Hepatocyte (in vitro differentiated cells): ENCODE measurements around the gene TCF4.

ENCODE experiments used
- EZH2 ChIP-seq: fragments of 200-600 bp; sonication (generic); IDR thresholded peaks from 2 replicates; pipeline ENCODE4 v1.6.1; 2016; ENCODE audit warnings: antibody characterized with exemption, mild to moderate bottlenecking, borderline replicate concordance
- EZH2phosphoT487 ChIP-seq: fragments of 200-600 bp; sonication (generic); IDR thresholded peaks from one replicate; pipeline ENCODE4 v1.6.1; 2018; ENCODE audit warnings: antibody characterized with exemption, mild to moderate bottlenecking, low read depth, moderate library complexity; ENCODE audit not compliant: unreplicated experiment, severe bottlenecking
- TF ChIP-seq, protein P1 (sequence below): fragments of 200-600 bp; sonication (generic); IDR thresholded peaks from 2 replicates; pipeline ENCODE4 v1.5.1; 2016; ENCODE audit warnings: antibody characterized with exemption, mild to moderate bottlenecking; ENCODE audit not compliant: poor library complexity

DNA sequence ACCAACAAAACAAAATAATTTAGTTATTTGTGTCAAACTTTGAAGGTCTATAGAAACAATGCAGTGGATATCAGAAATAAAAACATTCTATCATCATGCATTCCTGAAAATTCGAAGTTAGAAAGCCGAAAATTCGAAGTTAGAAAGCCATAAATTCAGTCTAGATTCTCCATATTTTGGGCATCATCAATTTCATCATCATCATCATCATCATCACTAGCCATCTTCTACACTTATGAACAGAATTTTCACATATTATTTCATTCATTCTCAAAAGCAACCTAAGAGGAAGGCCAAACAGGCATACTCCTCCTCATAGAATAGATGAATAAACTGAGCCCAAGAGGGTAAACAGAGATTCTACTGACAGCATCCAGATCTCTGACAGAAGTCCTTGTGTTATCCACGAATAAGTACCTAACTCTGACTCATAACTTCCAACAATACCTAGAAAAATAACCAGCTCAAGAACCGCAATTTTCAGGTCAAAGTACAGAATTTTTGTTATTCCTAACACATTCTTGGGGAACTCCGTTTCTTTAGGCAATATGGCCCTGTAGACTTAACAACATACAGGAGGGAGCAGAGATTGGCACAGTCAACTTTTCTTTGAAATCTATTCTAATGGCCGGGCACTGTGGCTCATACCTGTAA is 84.7 kb downstream of the TCF4 start:
- TF ChIP-seq, protein P1, sequence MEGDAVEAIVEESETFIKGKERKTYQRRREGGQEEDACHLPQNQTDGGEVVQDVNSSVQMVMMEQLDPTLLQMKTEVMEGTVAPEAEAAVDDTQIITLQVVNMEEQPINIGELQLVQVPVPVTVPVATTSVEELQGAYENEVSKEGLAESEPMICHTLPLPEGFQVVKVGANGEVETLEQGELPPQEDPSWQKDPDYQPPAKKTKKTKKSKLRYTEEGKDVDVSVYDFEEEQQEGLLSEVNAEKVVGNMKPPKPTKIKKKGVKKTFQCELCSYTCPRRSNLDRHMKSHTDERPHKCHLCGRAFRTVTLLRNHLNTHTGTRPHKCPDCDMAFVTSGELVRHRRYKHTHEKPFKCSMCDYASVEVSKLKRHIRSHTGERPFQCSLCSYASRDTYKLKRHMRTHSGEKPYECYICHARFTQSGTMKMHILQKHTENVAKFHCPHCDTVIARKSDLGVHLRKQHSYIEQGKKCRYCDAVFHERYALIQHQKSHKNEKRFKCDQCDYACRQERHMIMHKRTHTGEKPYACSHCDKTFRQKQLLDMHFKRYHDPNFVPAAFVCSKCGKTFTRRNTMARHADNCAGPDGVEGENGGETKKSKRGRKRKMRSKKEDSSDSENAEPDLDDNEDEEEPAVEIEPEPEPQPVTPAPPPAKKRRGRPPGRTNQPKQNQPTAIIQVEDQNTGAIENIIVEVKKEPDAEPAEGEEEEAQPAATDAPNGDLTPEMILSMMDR, result no peak
- TF ChIP-seq EZH2 (no peak), EZH2phosphoT487 (no peak)
